Kidney glomerular epithelial cell (primary cell): ENCODE results near the gene DPF3.
"Not testable (repeated sequence)": the region's sequence is repeated elsewhere in the genome, so short reads cannot be mapped to it uniquely, and the experiment has no call there.

Experiments used
- DNase-seq: peaks from one replicate; lab custom pipeline; 2025; lab: John Stamatoyannopoulos, UW

The DPF3 gene

GRCh38 chr14:72880820-72881219, 13.1 kb downstream of the DPF3 start:
- DNase-seq = no peak

- DNase-seq = no peak
Measured at GRCh38 chr14:72880164-72880563, 13.7 kb downstream of the DPF3 start.

GRCh38 chr14:72879431-72879830, 14.5 kb downstream of the DPF3 start:
- no peak for DNase-seq

- DNase-seq = no peak
Measured at GRCh38 chr14:72878746-72879145, 15.2 kb downstream of the DPF3 start.

- no peak for DNase-seq
Measured at GRCh38 chr14:72876710-72877063, 17.2 kb downstream of the DPF3 start.

GRCh38 chr14:72876005-72876709, 17.7 kb downstream of the DPF3 start:
- DNase-seq = no peak

- DNase-seq = not testable (repeated sequence)
Measured at GRCh38 chr14:72870878-72871277, 23.0 kb downstream of the DPF3 start.

- no peak for DNase-seq
Measured at GRCh38 chr14:72869407-72870329, 24.2 kb downstream of the DPF3 start.

GRCh38 chr14:72868500-72868899, 25.4 kb downstream of the DPF3 start:
- no peak for DNase-seq

GRCh38 chr14:72864712-72865365, 29.1 kb downstream of the DPF3 start:
- DNase-seq = no peak

GRCh38 chr14:72863216-72864006, 30.5 kb downstream of the DPF3 start:
- no peak for DNase-seq

GRCh38 chr14:72856530-72857266, 37.2 kb downstream of the DPF3 start:
- no peak for DNase-seq

GRCh38 chr14:72855913-72856312, 38.0 kb downstream of the DPF3 start:
- peak; percentile 22 for DNase-seq

- no peak for DNase-seq
Measured at GRCh38 chr14:72852194-72852593, 41.7 kb downstream of the DPF3 start.

- DNase-seq = no peak
Measured at GRCh38 chr14:72851635-72852034, 42.3 kb downstream of the DPF3 start.

- peak; percentile 57 for DNase-seq
Measured at GRCh38 chr14:72850360-72850759, 43.5 kb downstream of the DPF3 start.

- no peak for DNase-seq
Measured at GRCh38 chr14:72849222-72849621, 44.7 kb downstream of the DPF3 start.

- no peak for DNase-seq
Measured at GRCh38 chr14:72847721-72848120, 46.2 kb downstream of the DPF3 start.

- DNase-seq = no peak
Measured at GRCh38 chr14:72845683-72846082, 48.2 kb downstream of the DPF3 start.

- DNase-seq = no peak
Measured at GRCh38 chr14:72845196-72845595, 48.7 kb downstream of the DPF3 start.

- DNase-seq = no peak
Measured at GRCh38 chr14:72844524-72844923, 49.4 kb downstream of the DPF3 start.
